Thyroid gland (tissue), 4 donors: ENCODE results near the gene CXCL3.

Experiments
- POLR2A ChIP-seq, 2 donors: fragments of 450-650 bp; IDR thresholded peaks; one replicate each; pipeline ENCODE4 v1.6.1; 2017; ENCODE audit warnings: antibody characterized with exemption in 2 of 2, mild to moderate bottlenecking in 2 of 2, moderate library complexity in 1 of 2
- TF ChIP-seq, protein P1 (sequence below), 6 experiments: fragments of 200-600 bp in 3 of 6; fragments of 450-650 bp in 3 of 6; sonication (generic) in 3 of 6; IDR thresholded peaks; one replicate each; pipeline ENCODE4 v1.5.1; 2016 to 2019; ENCODE audit warnings: antibody characterized with exemption in 6 of 6, mild to moderate bottlenecking in 2 of 6, inconsistent platforms in 1 of 6, moderate library complexity in 1 of 6

DNA sequence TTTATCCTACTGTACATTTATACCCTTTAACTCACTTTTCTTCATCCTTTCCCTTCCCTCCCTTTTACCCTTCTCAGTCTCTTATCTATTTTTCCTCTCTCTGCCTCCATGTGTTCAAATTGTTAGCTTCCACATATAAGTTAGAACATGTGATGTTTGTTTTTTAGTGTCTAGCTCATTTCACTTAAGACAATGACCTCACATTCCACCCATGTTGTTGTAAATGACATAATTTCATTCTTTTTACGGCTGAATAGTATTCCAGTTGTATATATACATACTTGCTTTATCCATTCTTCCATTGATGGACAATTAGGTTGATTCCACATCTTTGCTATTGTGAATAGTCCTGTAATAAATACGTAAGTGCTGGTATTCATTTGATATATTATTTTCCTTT is 7.3 kb upstream of the CXCL3 start:
- TF ChIP-seq, protein P1, sequence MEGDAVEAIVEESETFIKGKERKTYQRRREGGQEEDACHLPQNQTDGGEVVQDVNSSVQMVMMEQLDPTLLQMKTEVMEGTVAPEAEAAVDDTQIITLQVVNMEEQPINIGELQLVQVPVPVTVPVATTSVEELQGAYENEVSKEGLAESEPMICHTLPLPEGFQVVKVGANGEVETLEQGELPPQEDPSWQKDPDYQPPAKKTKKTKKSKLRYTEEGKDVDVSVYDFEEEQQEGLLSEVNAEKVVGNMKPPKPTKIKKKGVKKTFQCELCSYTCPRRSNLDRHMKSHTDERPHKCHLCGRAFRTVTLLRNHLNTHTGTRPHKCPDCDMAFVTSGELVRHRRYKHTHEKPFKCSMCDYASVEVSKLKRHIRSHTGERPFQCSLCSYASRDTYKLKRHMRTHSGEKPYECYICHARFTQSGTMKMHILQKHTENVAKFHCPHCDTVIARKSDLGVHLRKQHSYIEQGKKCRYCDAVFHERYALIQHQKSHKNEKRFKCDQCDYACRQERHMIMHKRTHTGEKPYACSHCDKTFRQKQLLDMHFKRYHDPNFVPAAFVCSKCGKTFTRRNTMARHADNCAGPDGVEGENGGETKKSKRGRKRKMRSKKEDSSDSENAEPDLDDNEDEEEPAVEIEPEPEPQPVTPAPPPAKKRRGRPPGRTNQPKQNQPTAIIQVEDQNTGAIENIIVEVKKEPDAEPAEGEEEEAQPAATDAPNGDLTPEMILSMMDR (IDR thresholded peaks at IDR 0.05): no peak
- TF ChIP-seq POLR2A (IDR thresholded peaks at IDR 0.05): no peak
